Ecto neural progenitor cell (in vitro differentiated cells): ENCODE measurements around the gene WBP2.
A peak's percentile ranks its signal among the peaks of the same experiment; 100 is the strongest.

ENCODE experiments used
- DNase-seq: peaks from one replicate; pipeline ENCODE4 v3.0.0-alpha.2; 2018; ENCODE audit warnings: low spot score

The WBP2 gene

DNA sequence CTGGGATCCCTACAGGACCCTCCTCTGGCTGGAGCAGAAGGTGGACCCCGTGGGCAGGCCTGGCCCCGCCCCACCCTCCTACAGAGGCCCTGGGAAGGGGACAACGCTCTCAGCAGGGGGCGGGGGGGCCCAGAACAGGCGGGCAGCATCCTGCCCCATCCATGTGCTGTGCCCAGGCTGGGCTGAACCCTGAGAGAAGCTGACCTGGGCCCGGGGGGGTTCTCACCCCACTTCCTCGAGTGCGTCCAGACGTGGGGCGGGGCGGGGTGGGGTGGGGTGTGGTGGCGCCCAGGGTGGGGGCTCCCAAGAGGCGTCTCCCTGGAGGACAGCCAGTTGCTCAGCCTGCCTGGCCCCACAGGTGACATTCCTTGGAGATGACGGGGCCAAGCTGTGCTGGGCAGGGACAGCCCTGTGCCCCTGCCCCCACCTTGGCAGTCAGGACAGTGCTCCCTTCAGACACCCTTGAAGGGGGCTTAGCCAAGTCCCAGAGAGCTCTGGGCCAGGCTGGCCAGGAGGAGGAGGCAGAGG lies 10.5 kb downstream of the WBP2 start:
- DNase-seq = no peak

GRCh38 chr17:75843577-75844529 lies 11.3 kb downstream of the WBP2 start, which contains the start of gene UNC13D:
Gene UNC13D (minus strand): TSS chr17:75844404. CDS start chr17:75844337, 67 bp downstream.
- DNase-seq = no peak

DNA sequence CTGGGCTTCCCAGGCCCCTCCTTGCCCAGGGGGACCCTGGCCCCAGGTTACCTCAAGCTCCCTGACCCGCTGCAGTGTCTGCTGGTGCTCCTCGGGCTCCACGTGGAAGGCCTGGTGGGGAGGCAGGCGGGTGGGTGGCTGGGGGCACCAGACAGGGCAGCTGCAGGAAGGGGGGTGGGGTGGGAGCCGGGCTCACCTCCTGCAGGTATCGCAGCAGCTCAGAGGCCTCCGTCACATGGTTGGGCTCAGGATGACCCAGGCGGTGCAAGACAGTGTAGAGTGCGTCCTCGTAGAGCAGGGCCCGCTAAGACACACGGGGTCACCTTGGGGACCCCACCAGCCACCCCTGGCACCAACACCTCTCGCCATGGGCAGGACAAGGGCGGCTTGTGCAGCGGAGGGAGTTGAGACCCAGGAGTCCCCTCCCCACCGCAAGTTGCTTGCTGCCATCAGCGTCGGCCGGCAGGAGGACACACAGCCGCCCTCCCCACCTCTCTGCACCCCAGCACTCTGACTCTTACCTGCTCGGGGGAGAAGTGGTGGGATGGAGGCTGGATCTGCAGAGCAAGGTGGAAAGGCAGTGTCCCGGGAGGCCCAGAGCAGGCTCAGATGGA lies 12.1 kb downstream of the WBP2 start:
- DNase-seq = no peak

DNA sequence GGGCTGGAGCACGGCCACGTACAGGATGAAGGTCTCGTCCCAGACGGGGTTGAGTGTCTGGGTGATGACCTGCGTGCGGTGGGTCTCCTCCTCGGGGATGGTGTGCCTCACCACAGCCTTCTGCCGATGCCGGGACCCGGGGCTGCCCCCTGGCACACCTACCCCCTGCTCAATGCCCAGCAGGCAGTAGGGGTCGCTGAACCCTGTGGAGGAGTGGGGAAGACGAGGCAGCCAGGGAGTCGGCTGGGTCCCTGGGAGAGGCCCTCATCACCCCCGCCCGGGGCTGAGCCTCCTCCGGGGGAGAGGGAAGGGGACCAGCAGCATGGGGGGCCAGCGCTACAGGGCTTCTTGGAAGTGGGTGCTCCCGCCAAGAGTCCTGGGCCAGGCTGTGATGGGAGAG lies 12.7 kb downstream of the WBP2 start:
- no peak for DNase-seq

- DNase-seq = no peak
Measured at GRCh38 chr17:75840799-75841164, 14.4 kb downstream of the WBP2 start.

DNA sequence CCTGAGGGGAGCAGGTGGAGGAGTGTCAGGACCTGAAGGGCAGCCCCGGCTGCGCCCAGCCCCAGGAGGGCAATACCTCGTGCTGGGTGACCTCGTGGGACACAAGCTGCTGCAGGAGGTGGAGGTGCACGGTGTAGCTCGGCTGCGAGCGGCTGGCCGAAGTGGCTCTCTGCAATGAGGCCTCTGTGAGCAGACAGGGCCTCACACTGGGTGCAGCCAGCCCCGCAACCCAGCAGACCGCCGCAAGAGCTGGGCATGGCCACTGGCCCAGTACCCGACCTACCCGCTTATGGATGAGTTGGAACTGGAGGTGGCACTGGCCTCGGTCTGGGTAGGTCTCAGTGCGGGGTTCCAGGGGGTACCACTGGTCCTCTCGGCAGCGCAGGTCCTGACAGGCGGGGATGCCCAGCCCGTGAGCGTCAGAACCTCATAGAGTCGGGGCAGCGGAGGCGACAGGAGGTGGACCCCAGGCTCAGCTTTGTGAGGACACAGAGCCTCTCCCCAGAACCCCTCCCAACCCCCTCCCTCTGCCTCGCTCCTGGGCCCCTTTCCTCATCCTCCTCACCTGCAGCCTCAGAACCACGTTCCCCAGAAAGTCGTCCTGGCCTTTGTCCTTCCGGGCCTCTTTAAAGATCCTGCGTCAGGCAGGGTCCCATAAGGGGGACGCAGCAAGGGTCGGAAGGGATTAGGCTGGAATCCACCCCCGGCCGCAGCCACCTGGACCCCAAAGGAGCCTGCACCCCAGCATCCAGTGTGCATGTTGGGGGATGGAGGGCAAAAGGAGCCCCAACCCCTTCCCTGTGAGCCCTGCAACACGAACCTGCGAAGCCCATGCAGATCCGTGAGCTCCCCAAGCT lies 15.0 kb downstream of the WBP2 start:
- no peak for DNase-seq

DNA sequence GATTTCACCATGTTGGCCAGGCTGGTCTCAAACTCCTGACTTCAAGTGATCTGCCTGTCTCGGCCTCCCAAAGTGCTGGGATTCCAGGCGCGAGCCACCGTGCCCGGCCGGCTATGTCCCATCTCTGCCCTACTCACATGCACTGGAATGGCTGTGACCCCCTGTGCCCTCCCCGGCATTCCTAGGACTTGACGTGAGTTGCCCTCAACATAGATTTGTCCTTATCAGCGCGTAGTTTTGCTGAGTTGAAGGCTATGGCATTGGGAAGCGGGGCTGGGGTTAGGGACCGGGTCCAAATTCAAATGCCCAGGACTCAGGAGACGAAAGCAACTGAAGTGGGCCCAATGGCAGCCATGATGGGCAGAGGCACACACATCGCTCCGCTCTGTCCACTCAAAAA lies 16.7 kb downstream of the WBP2 start:
- DNase-seq = no peak

GRCh38 chr17:75837899-75838298 lies 17.2 kb downstream of the WBP2 start:
- DNase-seq = no peak

DNA sequence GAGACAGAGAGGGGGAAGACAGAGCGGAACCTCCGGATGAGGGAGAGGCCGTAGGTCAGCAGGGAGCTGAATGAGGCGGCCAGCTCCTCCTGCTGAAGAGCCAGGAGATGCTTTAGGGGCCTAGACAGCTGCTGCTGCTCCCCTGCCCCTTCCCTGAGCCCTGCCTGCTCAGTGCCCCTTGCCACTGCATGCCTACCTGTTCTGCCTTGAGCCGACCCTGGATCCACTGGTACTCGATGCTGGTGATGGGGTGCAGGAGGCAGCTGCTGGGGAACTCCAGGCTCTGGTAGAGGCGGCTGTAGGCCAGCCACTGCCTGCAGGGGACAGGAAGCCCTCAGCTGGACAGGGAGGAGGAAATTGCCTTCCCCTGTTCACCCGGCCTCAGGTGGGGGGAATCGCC lies 18.5 kb downstream of the WBP2 start:
- DNase-seq = no peak

DNA sequence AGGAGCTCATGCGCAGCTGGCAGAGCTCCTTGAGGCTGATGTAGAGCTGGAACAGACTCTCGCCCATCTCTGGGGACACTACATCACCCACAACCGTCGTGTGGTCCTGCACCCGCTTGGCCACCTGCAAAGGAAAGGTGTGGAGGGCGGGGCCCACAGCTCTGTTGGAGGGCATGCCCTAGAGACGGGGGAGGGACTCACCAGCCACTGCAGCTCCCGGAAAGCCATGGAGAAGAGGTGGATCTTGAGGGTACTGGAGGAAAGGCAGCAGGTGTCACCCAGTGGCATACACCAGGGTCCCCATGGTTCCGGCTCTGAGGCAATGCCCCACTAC lies 19.5 kb downstream of the WBP2 start:
- no peak for DNase-seq

GRCh38 chr17:75834928-75835653 lies 20.0 kb downstream of the WBP2 start:
- no peak for DNase-seq

GRCh38 chr17:75834279-75834920 lies 20.7 kb downstream of the WBP2 start:
- DNase-seq = no peak

DNA sequence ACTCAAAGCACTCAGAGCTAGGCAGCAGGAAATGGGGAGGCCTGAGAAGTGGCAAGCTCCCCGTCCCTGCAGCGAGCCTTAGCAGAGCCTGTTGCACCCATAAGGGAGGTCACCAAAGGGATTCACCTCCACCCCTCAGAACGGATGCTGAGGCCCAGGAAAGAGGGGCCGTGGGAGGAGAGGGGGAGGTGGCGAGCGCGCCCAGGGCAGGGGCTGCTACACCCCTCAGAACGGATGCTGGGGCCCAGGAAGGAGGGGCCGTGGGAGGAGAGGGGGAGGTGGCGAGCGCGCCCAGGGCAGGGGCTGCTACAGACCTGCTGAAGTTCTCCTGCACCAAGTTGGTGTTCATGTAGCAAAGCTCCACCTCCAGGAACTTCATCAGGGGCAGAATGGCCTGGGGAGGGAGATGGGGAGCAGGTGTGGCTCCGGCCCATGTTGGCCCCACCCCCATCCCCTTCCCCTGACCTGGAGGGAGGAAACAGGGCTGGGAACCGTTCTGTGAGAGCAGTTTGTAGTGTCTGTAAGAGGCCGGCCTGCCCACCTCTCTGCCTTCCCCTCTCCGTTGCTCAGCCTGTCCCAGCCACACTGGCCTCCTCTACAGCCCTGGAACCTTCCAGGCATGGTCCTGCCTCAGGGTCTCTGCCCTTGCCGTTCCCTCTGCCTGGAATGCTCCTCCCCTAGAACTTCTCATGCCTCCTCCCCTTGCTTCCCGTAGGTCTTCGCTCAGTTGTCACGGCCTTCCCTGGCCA lies 22.3 kb downstream of the WBP2 start:
- DNase-seq = peak; percentile 66

GRCh38 chr17:75832164-75832651 lies 22.9 kb downstream of the WBP2 start:
- DNase-seq = no peak

- DNase-seq = no peak
Measured at GRCh38 chr17:75831032-75831571, 24.0 kb downstream of the WBP2 start.

- peak; percentile 85 for DNase-seq
Measured at GRCh38 chr17:75830164-75831031, 24.7 kb downstream of the WBP2 start.

DNA sequence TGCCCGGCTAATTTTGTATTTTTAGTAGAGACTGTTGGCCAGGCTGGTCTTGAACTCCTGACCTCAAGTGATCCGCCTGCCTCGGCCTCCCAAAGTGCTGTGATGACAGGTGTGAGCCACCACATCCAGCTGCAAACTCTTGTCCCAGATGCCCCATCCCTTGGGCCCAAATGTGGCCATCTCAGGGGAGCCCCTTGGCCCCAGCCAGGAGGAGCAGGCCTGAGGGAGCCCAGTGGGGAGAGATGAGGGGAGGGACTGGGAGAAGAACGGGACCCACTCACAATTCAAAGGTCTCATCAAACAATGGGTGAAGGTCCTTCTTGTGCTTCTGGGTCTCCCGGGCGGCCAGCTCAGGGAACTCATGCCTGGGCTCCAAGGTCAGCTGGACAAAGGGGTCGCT lies 25.4 kb downstream of the WBP2 start:
- no peak for DNase-seq

GRCh38 chr17:75828741-75829140 lies 26.4 kb downstream of the WBP2 start:
- no peak for DNase-seq

DNA sequence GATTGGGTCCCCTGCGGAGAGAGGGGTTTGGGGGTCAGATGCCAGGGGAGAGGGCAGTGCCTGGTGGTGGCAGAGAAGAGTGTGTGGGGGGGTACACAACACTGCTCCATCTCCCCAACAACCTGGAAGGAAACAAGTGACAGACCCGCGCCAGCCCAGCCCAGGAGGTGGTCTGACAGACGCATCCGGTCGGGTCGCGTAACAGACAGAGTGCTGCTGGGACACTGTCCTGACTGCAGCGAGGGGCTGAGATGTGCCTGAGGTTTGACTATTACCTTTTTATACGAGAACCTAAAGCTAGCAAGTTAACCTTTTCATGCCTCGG lies 27.1 kb downstream of the WBP2 start:
- no peak for DNase-seq
